ENCODE results near the gene RNF217.

- no peak for TF ChIP-seq CTCF (optimal IDR thresholded peaks at IDR 0.05 in 1 of 3, IDR thresholded peaks at IDR 0.05 in 1 of 3, conservative IDR thresholded peaks at IDR 0.05 in 1 of 3; ENCODE audit: extremely low read depth in 1 of 3, insufficient read depth in 2 of 3, low read length in 3 of 3)
- no peak for TF ChIP-seq EZH2 (IDR thresholded peaks at IDR 0.05; ENCODE audit: low read length)
Measured at GRCh38 chr6:125110056-125110455, 147.8 kb downstream of the RNF217 start.
